Measurements from ENCODE around the gene ORMDL3.

GRCh38 chr17:39966771-39967170, 39.4 kb upstream of the ORMDL3 start:
- TF ChIP-seq CTCF (IDR thresholded peaks at IDR 0.05) (no peak), POLR2A (IDR thresholded peaks at IDR 0.05) (no peak)
